Globus pallidus (tissue), 1 donor: ENCODE data around the gene CAPZB.
A peak's percentile ranks its signal among the peaks of the same experiment; 100 is the strongest.

ENCODE experiments used
- DNase-seq: peaks from one replicate; pipeline ENCODE4 v3.0.0-alpha.2; 2015; ENCODE audit warnings: low spot score

The CAPZB gene

GRCh38 chr1:19328486-19328885 lies 156.9 kb downstream of the CAPZB start:
- no peak for DNase-seq

- no peak for DNase-seq
These were observed 157.6 kb downstream of the CAPZB start for GRCh38 chr1:19327736-19328135.

- no peak for DNase-seq
These were observed 158.0 kb downstream of the CAPZB start for GRCh38 chr1:19327301-19327700.

DNA sequence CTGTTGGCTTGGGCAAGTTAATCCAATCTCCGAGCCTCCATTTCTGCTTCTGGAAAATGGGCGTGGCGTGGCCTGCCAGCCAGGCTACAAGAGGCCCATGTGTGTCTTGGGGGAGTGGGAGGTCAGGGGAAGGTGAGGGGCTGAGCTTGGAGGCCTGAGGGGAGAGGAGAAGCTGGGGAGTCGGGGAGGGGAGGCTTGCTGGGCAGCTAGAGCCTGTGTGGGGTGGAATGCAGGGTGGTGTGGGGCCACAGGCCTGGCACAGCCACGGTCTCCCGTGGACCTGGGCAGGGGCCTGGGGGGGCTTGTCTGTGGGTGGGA lies 158.6 kb downstream of the CAPZB start:
- DNase-seq, result no peak

- no peak for DNase-seq
These were observed 159.2 kb downstream of the CAPZB start for GRCh38 chr1:19325958-19326747.

DNA sequence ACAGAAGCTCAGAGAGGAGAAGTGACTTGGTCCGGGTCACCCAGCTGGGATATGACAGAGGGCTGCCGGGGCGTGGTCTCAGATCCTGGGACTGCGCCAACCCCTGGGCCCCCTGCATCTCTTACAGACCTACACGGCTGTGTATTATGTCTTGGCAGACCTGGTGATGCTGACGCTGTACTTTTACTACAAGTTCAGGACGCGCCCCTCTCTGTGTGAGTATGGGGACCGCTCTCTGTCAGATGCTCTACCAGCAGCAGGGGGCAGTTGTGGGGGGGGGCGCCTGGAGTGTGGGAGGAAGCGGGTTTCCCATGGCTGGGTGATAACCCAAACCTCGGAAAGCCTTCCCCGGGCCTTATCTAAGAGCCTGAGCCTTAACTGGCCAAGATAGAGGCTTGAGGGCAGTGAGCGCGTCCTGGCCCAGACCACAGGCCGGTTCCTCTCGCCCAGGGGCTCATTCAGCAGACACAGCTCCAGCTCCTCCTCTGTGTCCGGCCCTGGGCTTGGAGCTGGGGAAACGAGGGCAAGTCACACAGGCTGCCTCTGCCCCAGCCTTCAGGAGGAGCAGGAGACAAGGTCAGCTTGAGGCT lies 159.9 kb downstream of the CAPZB start:
- no peak for DNase-seq

GRCh38 chr1:19324665-19324990 lies 160.7 kb downstream of the CAPZB start:
- DNase-seq, result no peak

DNA sequence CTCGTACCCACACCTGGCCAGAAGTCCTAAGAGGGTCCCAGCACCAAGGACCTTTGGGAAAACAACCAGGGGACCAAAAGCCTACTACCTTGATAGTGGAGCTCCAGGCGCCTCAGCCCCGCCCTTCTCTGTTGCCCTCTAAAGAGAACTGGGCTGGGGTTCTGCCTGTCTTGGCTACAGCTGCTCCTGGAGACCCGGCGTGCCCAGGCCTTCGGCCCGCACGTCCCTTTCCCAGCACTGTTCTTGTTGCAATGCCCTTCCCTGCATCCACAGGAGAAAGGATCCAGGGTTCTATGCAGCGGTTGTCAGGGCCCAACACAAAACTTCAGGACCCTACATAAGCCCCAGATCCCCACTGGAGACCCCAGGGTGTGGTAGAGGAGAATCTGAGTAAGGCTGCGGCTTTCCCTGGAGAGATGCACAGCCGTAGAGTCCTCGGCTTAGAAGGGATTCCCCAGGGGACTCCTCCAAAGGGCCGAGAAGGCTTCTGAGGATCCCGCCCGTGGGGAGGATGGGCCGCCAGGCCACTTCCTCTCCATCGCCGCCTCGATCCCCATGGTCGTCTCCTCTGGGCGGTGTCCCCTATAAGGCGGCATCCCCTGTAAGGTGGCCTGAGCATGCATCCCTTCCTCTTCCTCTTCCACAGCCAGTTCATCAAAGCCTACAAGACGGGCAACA lies 161.2 kb downstream of the CAPZB start:
- DNase-seq, result no peak

DNA sequence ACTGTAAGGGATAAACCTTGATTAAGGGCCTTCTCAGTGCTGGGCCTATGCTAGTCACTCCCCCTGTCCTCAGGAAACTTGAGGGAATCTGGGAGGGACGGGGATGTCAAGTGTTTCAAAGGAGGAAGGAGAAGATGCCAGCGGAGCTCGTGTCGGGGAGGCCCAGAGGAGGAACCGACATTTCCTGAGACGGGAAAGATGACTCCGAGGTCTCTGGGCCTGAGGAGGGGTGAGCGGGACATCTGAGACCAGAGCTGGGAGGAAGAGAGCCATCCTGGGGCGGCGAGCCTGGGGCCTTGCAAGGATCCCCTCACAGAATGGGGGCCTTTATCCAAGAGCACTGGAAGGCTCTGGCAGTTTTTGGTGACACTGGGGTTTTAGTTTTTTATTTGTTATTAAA lies 162.9 kb downstream of the CAPZB start:
- DNase-seq, result no peak

- DNase-seq, result no peak
These were observed 164.3 kb downstream of the CAPZB start for GRCh38 chr1:19321071-19321470.

- no peak for DNase-seq
These were observed 166.1 kb downstream of the CAPZB start for GRCh38 chr1:19319196-19319595.

DNA sequence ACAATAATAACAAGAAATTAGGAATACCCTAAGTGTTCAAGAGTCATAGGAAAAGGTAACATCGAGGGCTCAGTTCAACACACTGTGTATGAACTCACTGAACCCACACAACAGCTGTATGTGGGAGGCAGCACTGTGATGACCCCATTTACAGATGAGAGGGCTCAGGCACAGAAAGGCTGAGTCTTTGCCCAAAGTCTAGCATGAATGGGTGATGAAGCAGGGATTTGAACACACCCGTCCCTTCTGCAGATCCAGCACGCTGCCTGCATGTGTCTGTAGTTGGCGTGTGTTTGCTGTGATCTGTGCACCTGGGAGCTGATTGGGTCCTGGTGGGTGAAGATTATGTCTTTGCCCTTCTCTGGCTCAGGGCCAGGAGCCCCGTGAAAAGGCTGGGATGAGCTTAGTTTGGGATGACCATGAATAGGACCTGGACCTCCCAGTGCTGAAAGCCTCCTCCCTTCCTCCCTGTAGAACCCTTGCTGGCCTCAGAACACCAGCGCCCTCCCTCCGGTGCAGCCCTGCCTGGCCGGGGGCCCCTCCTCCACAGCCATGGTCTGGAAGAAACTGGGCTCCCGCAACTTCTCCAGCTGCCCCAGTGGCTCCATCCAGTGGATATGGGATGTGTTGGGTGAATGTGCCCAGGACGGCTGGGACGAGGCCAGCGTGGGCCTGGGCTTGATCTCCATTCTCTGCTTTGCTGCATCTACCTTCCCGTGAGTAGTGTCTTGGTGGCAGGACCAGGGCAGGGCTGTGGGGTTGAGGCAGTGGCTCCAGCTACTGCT lies 168.0 kb downstream of the CAPZB start:
- DNase-seq, result no peak

DNA sequence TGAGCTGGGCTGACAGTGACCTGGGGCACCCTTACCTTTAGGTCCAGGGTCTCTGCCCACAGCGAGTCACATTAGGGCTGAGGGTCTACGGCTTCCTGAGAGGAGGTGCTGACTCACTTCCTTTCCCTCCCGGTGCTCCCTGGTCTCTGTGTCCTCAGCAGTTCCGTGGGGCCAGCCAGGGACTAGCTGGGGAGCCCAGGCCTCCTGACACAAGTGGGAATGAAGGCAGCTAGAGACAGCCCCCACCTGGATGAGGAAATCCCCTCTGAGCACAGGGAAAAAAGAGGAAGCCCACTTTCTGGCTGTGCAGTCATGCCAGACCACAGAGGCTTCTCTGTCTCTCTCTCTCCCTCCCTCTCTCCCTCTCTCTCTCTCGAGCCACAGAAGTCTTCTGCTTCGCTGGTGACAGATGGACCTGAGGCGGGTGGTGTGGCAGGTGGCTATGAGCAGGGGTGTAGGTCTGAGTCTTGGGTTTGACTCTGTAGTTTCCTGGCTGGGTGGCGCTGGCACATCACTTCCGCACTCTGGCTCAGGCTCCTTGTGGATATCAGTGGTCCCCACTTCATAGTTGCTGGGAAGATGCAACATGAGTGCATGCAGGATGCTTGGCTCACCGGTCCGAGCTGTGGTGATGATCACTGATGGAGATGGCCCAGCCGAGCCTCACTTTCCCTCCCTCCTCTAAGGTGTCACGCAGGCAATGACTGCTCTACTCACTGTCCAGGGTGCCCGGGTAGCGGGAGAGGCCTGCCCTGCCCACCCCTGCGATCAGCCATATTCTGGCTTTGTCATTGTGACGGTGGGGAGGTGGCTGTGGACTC lies 169.8 kb downstream of the CAPZB start:
- DNase-seq, result no peak

DNA sequence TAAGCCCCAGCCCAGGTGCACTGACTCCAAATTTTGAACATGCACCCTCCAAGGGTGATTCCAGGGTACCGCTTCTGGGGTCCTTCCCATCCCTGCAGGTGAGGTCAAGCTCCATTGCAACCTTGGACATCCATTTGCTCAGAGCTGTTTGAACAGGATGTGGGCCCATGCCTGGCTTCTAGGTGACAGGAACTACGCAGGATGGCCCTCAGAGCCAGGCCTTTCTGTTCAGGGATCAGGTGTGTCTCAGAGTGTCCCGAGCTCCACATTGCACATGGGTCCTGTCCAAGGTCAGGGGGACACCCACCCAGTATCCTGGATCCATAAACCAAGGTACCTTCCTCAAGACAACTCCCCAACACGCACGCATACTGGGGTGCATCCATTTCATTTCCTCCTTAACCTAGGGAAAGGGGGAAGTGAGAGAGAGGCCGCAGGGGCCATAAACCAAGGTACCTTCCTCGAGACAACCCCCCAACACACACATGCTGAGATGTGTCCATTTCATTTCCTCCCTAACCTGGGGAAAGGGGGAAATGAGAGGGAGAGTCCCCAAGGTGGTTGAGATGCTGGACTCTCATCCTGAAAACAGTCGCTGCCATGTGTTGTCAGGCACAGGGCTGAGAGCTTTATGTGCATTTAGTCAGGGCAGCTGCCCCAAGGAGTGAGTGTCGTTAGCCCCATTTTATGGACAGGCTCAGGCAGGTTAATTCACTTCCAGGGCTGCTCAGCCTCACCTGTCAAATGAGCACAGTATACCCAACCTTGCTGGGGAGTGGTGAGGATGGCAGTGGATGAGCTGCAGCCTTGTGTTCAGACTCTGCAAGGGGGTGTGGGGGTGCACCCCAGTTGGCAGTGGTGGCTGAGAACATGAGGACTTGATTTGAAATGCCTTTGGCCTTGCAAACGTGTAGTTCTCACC lies 171.1 kb downstream of the CAPZB start:
- DNase-seq, result no peak

DNA sequence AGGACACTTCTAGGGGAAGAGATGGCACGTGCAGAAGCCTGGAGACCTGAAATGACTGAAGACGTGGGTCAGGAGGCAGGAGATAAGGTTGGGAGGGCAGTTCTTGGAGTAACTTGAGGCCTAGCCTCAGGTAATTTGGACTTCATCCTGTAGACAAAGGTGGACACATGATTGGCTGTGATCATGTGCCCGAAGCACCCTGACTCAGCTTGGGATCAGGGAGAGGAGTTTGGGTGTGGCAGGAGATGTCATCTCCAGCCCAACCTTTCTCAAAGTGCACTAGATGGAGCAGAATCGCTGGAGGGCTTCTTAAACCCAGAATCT lies 171.7 kb downstream of the CAPZB start:
- DNase-seq, result no peak

DNA sequence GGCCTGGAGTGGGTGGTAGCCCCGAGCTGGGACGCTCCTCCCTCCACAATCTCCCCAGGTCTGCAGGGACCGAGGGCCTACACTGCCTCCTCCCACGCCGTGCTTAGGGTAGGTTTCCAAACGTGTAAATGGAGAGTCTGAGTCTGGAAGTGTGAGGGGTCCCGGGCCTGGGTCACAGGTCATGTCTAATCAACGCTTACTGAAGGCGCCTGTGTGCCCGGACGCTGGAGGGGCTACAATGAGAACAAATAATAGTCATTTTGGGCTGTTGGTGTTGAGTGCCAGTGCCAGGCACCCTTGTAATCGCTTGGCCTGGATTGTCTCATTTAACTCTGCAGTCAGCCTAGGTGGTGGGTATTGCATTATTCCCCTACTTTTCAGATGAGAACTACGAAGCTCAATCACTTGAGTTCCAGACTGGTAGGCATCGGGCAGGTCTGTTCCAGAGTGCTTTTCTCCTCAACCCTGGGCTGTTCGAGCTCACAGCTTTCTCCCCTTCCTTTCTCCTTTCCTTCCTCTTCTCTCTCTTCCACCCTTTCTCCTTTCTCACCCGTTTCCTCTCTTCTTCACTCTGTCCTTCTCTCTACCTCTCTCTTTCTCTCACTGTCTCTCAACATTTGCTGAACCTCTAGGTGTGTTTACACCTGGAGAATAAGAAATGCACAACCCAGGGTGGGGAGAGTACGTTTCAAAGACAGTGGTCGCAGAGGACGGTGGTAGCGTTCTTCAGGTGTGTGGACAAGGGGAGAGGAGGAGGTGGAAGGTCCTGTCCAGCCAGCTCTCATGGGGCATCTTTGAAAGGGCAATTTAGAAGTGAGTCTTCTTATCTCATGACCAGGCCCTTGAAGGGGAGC lies 172.3 kb downstream of the CAPZB start:
- no peak for DNase-seq

GRCh38 chr1:19311931-19312781 lies 173.2 kb downstream of the CAPZB start, which contains the start of the genes AKR7A2 and SLC66A1:
Gene AKR7A2 (minus strand): TSS chr1:19312144. CDS start chr1:19312124, 20 bp downstream.
Gene SLC66A1 (plus strand): TSS chr1:19312326. CDS start chr1:19317678, 5,352 bp downstream.
- DNase-seq, result peak; percentile 94

DNA sequence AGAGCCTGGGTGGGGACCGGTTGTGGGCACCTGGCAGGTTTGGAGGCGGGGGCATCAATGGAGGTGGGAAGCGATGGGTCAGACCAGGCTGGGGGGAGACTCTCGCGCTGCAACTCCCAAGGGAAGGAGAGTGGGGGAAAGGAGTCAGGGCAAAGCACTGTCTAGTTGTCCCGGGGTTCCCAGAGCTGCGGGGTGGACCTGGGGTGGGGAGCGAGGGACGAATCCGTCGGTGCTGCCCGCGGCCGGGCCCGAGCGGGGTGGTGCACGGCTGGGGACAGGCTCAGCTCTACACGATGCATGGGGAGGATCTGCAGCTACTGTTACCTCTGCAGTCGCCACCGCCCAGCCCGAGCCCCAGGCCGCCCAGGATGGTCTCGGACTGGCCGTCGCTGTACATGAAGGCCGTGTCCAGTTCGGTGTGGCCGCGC lies 173.8 kb downstream of the CAPZB start:
- no peak for DNase-seq
